RWPE1 (cell line): Measurements from ENCODE around the gene MUL1.

Experiments used
- CTCF ChIA-PET: fragments of 350-600 bp; sonication (Branson Sonifier 250); formaldehyde crosslinking; extraction: SDS; loops from one replicate; lab custom pipeline; 2021; lab: Yijun Ruan, JAX
- POLR2A ChIA-PET: fragments of 400-600 bp; formaldehyde crosslinking; extraction: SDS; loops from one replicate; lab custom pipeline; 2020; ENCODE audit warnings: antibody characterized with exemption; ENCODE audit not compliant: low non-redundant PET; lab: Yijun Ruan, JAX
- DNase-seq: peaks from one replicate; pipeline ENCODE4 v3.0.0; 2012; ENCODE audit warnings: low spot score
- H3K27ac ChIP-seq: fragments of 450-650 bp; 2 replicates; pipeline ENCODE4 v1.5.1; 2017
- CTCF ChIP-seq: fragments of 450-650 bp; conservative IDR thresholded peaks from 2 replicates; pipeline ENCODE4 v1.5.1; 2017; ENCODE audit warnings: low read depth, mild to moderate bottlenecking

Gene MUL1

GRCh38 chr1:20551161-20551560 lies 43.2 kb upstream of the MUL1 start:
- ChIA-PET POLR2A (interaction anchor here (0.6 kb wide), 1 partner anchor 115 kb away, joined by 3 read pairs; no protein-coding TSS in a partner anchor), CTCF (no interaction called here)
- no peak for DNase-seq
- TF ChIP-seq CTCF = no peak
- H3K27ac ChIP-seq = no peak overlapping the region

- POLR2A ChIA-PET = no interaction called here
- DNase-seq = no peak
- CTCF ChIA-PET = interaction anchor here (0.7 kb wide), 1 partner anchor 187 kb away, joined by 3 read pairs; no protein-coding TSS in a partner anchor
- TF ChIP-seq CTCF = no peak
- H3K27ac ChIP-seq = no peak overlapping the region
Observed at GRCh38 chr1:20546637-20547036, 38.7 kb upstream of the MUL1 start.

GRCh38 chr1:20540281-20540680 lies 32.3 kb upstream of the MUL1 start:
- TF ChIP-seq CTCF = no peak
- no peak for DNase-seq
- ChIA-PET CTCF (no interaction called here), POLR2A (no interaction called here)
- H3K27ac ChIP-seq = no peak overlapping the region

GRCh38 chr1:20538760-20539551 lies 31.0 kb upstream of the MUL1 start:
- TF ChIP-seq CTCF = no peak
- POLR2A ChIA-PET = interaction anchor here (0.6 to 0.7 kb wide), 2 partner anchors 16 to 95 kb away, joined by 3 read pairs; no protein-coding TSS in a partner anchor
- CTCF ChIA-PET = interaction anchor here (0.7 kb wide), 1 partner anchor 24 kb away, joined by 3 read pairs; no protein-coding TSS in a partner anchor
- no peak for DNase-seq
- no peak overlapping the region for H3K27ac ChIP-seq

DNA sequence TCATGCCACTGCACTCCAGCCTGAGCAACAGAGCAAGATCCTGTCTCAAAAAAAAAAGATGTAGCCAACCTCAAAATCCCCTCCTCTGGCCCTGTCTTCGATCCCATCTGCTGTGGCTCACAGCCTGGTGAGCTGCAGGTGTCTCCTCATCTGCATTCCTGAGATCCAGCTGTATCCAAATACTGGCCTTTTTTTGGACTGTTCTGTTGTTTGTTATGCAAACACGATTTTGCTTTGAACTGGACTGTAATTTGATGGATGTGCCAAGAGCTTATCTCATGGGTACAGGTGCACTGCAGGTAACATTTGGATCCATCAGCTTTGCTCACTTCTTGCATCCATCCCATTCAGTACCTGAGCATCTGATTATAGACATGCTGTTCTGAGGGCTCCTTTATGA lies 30.3 kb upstream of the MUL1 start:
- DNase-seq = no peak
- ChIA-PET CTCF (no interaction called here), POLR2A (interaction anchor here (0.6 to 0.7 kb wide), 2 partner anchors 15 to 96 kb away, joined by 3 read pairs; no protein-coding TSS in a partner anchor)
- TF ChIP-seq CTCF = no peak
- no peak overlapping the region for H3K27ac ChIP-seq

- H3K27ac ChIP-seq = no peak overlapping the region
- CTCF ChIA-PET = interaction anchor here (0.6 kb wide), 1 partner anchor 98 kb away, joined by 4 read pairs; the partner anchor contains the start of gene PINK1
- TF ChIP-seq CTCF = no peak
- DNase-seq = no peak
- POLR2A ChIA-PET = no interaction called here
Observed at GRCh38 chr1:20534659-20535417, 26.9 kb upstream of the MUL1 start.
